ENCODE measurements around the gene SLC46A3. TPM values are rescaled to one million over a fixed set of nuclear protein-coding genes. Genes with fewer than 3 reads are reported as not detected.

SLC46A3 gene
- total and polyA plus RNA-seq, 2 experiments from 2014 or later = 10.3 to 11.6 TPM

DNA sequence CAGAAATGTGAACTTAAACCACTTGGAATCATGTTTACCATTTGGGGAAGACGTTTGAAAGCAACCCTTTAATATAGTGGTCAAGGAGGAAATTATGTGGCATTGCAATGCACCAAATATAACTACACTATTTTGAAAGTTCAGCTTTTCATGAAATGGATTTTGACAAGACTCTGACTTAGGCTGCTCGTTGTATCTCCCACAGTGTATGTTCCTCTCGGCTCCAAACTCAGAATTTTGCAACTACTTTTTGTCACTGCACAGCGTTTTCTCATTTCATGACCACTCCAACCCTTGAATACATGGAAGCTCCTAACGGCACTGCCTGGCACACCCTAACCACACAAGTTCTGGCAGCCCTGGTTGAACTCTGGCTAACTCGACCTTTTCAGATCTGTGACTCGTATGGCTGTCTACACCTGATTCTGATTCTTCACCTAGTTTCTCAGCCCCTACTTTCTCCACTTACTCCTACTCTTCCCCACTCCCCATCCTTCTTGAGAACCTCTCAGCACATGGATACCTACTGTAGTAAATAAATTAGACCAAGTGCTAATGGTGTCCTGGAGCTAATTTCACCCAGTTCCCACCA, 66.9 kb downstream of the SLC46A3 start:
- Histone ChIP-seq H3K9me3 (ENCODE audit: low read depth) (no peaks in the 10 kb centered on the region), H3K27ac (no peak overlapping the region)

DNA sequence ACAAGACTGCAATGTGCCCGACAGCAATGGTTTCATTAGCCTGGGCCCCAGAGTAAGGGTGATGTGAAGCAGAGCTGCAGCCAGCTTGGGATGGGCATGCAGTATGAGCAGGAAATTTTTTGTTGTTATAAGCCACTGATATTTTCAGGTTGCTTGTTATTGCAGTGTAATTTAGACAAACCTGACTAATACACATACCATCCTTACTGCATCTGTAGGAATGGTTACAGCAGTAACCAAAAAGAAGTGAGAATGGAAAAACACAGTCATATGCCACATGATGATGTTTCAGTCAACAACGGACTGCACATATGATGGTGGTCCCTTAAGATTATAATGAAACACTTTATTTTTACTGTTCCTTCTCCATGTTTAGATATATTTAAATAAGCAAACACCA, 68.5 kb downstream of the SLC46A3 start:
- Histone ChIP-seq H3K27ac (no peak overlapping the region), H3K9me3 (ENCODE audit: low read depth) (no peaks in the 10 kb centered on the region), H3K27me3 (no peaks in the 10 kb centered on the region), H3K4me1 (ENCODE audit: low read depth) (no peaks in the 10 kb centered on the region), H3K36me3 (no peaks in the 10 kb centered on the region), H3K4me3 (no peak overlapping the region)
- TF ChIP-seq, protein P1, sequence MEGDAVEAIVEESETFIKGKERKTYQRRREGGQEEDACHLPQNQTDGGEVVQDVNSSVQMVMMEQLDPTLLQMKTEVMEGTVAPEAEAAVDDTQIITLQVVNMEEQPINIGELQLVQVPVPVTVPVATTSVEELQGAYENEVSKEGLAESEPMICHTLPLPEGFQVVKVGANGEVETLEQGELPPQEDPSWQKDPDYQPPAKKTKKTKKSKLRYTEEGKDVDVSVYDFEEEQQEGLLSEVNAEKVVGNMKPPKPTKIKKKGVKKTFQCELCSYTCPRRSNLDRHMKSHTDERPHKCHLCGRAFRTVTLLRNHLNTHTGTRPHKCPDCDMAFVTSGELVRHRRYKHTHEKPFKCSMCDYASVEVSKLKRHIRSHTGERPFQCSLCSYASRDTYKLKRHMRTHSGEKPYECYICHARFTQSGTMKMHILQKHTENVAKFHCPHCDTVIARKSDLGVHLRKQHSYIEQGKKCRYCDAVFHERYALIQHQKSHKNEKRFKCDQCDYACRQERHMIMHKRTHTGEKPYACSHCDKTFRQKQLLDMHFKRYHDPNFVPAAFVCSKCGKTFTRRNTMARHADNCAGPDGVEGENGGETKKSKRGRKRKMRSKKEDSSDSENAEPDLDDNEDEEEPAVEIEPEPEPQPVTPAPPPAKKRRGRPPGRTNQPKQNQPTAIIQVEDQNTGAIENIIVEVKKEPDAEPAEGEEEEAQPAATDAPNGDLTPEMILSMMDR (IDR thresholded peaks at IDR 0.05; ENCODE audit: low read depth, low read length) = no peak
- DNase-seq (ENCODE audit: low read depth in 1 of 2, low spot score in 1 of 2) = no peak

More for the DNA sequence above, 66.9 kb downstream of the SLC46A3 start:
- no peaks in the 10 kb centered on the region for H3K27me3 ChIP-seq
- H3K36me3 ChIP-seq = no peaks in the 10 kb centered on the region
- TF ChIP-seq, protein P1 (IDR thresholded peaks at IDR 0.05; ENCODE audit: low read depth, low read length) = no peak
- DNase-seq (ENCODE audit: low read depth in 1 of 2, low spot score in 1 of 2) = no peak
- H3K4me3 ChIP-seq = no peak overlapping the region
- no peaks in the 10 kb centered on the region for H3K4me1 ChIP-seq (ENCODE audit: low read depth)

Other genes with a start within 250 kb of the SLC46A3 start
- gene FLT1, start 223.8 kb downstream of the SLC46A3 start, total RNA-seq = 10.1 and 14.8 TPM in 2 replicates
- 7.5 and 7.6 TPM in 2 replicates for gene FLT1, start 223.8 kb downstream of the SLC46A3 start, polyA plus RNA-seq
- 16.4 and 35.3 TPM in 2 replicates for gene POMP, start 59.8 kb downstream of the SLC46A3 start, total RNA-seq
- gene POMP, start 59.8 kb downstream of the SLC46A3 start, polyA plus RNA-seq = 168 and 208 TPM in 2 replicates
- 37.3 and 96.9 TPM in 2 replicates for gene MTUS2, start 101.4 kb upstream of the SLC46A3 start, total RNA-seq
- gene MTUS2, start 101.4 kb upstream of the SLC46A3 start, polyA plus RNA-seq = 31.6 and 65.8 TPM in 2 replicates